NCI-H82 treated with DMSO at 0.1 percent for 48 hours (cell line): Measurements from ENCODE around the gene IMMP2L.

Source experiments
- DNase-seq: peaks from one replicate; lab custom pipeline; 2025; ENCODE audit not compliant: unreplicated experiment; lab: John Stamatoyannopoulos, UW

Gene IMMP2L

DNA sequence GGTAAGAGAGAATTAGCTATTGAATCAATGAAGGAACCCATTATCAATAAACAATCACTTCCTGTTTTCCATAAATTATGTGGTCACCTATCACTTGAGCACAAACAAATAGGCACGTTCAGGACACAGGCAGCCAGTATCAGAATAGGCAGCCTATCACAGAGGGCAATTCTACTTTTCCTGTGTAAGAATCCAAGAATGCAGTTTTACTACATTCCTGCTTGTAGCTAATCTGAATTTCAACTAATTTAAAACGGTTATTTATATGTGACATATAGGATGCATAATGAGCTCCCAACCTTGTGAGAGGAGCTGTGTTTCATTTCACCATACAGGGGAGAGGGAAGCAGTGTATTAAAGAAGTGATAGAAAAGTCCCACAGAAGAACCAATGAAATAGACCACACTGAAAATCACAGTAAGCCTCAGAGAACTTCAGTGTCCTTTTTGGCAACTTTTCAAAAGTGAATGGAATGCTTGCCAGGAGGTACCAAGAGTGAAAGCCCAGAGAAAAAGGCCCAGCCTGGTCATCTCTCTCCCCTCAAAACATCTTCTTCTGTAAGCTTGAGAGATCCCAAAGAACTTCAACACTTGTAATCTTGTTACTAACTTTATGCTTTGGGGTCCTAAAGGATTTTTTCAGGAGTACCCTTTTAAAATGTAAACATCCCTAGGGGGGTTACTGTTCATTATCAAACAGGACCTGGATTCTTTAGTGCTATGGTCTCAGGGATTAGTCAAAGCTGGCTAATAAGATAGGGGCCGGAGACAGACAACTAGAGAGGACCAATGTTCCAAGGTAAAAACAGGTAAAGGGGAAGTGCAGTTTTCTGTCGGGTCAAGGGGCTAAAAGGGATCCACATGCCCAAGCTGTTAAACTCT, 1.3 kb downstream of the IMMP2L start:
- DNase-seq = peak; percentile 55

DNA sequence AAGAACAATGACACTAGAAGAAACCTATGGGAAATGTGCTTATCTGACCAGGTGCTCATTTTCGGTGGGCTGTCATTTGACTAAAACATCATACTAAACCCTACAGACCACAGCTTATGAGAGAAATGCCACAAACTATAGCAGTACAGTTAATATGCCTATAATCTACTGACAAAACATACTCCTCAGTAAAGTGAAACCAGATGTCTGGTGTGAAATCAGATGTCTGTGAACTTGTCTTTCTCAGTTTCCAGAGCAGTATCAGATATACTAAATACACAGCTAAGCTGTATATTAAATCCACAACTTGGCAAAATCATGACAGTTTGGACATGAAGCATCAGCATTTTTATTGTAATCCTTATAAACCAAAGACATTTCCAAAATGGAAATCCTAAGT, 3.3 kb downstream of the IMMP2L start:
- DNase-seq = no peak

DNA sequence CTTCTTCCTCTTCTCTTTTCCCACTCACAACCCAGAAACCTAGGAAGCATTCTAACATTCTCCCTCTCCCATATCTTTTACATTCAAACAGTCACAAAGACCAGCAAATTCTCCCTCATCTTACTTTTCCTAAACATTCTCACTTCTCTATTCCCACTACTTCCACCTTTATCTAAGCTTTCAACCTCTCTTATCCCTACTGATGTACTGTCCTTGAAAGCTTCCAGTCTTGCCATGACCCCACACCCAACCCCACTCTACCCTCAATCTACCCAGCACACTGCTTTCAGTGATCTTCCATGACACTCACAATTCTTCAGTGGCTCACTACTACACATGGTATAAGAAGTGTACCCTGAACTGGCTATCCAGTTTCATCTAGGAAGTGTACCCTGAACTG, 5.3 kb downstream of the IMMP2L start:
- DNase-seq = no peak

DNA sequence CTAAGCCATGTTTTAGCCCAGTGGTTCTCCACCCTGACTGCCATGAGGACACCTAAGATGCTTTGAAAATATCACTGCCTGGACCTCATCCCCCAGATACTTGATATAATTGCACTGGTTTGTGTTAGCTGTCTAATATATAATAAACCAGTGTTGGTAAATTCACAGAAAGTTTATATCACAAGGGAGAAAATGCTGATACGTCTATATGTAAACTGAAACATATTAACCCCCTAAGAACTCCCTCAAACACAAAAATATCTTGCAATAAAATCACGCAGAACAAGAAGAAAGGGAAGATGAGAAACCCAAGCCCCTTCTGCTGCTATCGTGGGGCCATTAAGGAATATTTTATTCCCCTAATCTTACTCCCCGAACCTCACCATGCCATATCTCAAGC, 8.2 kb downstream of the IMMP2L start:
- no peak for DNase-seq

DNA sequence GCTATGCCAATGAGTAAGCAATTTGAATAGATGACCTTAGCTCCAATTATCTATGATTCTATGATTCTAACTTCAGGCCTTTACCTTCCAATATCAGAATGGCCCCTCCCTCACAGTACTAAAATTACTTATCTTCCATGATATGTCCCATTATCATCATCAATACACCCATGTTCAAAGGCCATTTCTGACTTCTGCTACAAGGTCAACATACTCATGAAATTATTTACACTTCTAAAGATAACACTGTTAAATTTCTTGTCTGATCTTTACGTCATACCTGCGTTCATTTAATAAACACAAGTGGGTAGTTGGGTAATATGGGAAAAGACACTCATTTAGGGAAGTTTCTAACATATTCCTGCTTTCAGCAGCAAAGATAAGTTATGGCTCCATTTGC, 21.2 kb downstream of the IMMP2L start:
- no peak for DNase-seq

DNA sequence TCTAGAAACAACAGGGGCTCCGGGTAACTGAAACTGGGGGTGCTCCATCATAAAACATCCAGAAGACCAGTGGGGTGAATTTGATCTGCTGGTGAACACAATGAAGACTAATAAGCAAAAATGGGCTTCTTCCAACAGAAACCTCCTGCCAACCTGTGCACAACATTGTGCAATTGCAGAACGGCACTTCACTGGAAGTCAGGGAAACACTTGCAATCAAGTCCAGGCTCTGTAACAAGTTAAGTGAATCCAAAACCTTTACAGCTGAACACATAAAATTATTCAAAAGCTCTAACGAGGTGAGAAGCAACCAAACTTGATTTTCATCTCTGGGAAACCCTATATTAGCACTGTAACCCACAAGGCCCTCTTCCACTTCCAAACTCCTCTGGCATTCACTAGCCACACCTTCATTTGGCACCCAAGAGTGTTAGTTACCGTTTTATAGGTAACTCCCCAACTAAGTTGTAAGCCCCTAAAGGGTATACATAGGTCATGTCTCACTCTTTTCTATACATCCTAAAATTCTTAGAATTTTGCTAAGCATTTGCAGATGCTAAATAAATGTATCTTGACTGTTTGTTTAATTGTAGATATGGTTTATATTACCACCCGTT, 22.0 kb downstream of the IMMP2L start:
- no peak for DNase-seq

DNA sequence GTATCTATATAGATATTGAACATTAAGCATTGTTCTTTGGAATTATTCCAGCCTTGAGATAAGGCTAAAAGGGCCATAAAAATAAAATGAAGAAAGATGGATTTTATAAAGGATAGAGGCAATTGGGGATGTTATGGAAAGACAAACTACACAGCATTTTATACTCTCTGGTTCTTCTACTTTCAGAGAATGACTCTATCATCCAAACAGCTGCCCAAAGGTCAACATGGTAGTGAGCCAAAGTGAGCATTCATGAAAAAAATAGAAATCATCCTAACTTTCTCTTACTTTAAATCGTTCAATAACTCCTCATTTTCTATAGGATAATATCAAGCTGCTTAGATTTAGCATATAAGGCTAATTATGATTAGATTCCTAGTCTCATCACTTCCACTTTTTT, 25.2 kb downstream of the IMMP2L start:
- DNase-seq = no peak

DNA sequence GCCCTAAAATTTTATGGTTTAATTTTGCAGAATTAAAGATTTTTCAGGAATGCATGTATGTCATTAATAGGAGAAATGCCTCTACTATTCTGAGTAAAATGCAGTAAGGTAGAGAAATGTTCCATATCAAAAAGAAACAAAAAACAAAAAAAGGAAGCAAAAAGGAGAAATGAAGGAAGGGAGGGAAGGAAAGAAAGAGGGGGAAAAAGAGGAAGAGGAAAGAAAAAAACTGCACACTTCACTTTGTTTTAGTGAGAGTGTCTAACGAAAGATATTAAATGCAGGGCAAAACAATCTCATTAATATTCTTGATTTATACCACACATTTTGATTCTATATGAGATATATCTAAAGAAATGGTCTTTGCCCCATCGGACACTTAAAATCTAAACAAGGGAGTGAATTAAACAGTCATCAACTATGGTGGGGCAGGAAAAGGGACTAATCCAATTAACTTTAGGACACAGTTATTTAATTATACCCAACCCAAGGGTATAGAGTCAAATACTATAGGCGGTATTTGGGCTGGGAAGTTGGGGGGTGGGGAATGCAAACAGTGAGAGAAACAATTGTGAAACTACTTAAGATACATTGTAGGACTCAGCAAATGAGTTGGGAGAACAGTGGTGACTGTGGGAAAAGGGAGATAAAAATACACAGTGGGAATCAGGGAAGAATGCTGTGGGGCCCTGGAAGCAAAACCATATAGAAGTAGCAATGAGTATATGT, 27.0 kb downstream of the IMMP2L start:
- DNase-seq = peak; percentile 55

DNA sequence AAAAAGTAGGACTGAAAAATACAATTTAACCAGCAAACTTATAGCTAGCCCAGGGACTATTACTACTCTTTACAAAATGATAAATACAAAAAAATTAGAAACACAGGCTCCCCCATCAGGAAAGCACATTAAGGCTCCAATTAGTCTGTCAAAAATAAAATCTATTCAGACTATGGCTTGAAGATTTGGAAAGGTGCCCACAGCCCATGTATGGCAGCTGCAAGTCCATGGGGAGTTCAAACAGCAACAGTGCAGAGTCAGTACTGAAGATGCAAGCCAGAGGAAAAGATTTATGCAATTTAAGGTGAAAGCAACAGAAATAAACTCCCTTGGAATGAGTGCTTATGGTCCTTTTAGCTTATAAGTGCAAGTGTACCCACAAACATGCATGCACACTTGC, 29.7 kb downstream of the IMMP2L start:
- DNase-seq = peak; percentile 28

DNA sequence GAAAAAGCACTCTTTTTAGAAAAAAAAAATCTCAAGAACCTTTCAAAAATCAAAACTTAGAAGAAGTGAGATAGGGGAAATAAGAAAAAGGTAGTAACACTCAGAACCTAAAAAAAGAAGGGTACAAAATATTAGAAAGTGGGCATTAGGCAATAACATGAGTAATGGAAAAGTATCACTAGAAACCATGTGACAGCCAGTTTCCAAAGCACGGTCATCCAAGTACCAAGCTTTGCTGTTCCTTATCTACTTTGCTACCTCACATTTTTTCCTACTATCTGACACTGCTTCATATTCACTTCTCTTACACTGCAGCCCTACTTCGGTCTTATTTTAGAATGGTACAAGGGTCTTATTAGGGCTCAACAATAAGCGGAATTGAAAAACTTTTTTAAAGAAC, 30.3 kb downstream of the IMMP2L start:
- DNase-seq = no peak

DNA sequence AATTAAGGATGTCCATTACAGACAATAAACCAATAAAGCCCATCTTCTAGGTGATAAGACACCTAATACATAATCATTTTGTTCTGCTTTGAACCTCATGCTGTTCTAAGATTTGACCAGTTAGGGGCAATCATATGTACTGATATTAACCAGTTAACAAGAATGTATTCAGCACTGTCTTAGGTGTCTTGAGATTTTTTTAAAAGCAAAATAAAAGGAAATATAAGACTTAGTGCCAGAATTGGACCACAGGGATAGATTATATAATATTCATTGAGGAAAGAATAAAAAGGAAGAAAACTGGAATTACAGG, 32.0 kb downstream of the IMMP2L start:
- no peak for DNase-seq

DNA sequence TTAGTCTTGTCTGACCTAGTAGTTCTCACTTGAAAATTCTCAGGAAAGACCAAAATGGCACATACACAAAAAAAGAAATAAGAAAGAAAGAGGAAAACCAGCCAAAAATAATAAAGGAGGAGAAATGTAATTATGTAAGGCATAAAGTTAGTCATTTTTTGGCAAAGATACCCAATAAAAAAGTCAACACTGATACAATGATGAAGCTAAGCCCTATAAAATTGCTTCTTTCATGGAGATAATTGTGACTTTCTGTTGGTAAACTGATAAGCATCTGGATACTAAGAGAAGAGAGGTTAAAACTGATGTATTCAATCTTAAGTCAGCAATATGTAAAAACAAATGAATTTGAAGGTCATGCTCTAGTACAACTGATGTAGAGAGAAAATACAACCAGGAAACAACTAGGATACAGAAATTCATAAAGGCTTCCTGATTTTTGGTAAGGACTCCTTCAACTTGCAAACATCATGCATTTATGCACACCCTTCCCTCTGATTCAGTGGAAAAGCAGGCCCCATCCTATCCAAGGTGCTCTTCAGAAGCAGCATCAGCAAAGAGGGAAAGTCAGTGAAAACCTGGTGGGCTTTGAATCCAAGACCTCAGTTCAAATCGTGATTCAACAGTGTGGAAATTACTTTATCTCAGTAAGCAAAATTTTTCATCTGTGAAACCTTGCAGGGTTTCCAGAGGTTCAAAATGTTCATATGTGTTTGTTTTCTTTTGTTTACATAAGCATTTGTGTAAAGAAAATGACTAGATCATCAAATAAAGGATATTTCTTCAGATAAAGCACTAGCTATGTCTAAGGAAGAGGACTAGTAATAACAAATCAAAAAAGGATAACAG, 32.6 kb downstream of the IMMP2L start:
- no peak for DNase-seq

DNA sequence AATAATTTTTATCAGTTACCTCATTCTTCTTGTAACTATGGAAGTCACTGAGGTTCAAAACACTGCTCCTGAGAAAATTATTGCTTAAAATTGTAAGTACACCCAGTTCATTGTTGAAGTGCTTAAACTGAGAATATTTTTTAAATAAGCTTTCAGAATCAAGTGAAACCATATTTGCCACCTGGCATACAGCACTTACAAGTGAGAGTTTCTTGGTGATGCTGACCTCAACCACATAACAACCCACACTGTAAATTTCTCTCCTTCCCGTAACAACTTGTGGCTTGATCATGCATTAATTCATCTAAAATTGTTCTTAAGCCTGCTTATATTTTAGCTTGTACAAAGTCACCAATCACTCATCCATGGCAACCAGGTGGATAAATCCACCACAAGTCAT, 34.0 kb downstream of the IMMP2L start:
- DNase-seq = no peak

DNA sequence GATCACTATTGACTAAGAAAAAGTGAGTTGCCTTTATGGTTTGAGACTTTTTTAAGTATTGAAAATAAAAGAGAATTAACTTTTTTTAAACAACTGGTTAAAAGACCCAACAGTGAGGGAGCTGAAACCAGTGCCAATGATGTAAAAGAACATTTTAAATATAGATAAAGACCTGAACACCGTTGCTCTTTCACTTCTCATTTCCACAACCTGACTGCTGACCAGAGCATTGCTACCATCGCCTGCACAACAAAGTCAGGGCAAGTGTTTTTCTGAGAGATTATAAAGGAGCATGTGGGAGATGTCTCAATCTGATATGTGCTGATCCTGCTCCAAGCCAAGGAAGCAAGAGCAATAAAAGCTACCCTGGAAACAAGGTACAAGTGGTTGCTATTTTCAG, 34.7 kb downstream of the IMMP2L start:
- DNase-seq = no peak

DNA sequence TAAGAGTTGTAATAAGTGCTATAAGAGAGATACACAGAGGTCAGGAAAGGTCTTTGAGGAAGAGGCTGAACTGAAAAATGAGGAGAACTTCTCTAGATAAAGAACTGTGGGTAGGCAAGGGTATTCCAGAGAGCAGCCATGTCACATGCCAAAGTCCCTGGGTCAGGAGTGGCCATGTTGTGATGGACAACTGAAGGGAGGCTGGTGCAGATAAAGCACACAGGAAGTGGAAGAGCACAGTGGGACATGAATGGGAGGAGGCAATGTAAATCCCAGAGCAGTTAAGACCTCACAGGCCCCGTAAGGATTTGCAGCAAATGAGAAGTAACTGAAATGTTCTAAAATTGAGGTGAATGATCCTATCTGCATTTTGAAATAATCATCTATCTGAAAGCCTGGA, 37.2 kb downstream of the IMMP2L start:
- no peak for DNase-seq

DNA sequence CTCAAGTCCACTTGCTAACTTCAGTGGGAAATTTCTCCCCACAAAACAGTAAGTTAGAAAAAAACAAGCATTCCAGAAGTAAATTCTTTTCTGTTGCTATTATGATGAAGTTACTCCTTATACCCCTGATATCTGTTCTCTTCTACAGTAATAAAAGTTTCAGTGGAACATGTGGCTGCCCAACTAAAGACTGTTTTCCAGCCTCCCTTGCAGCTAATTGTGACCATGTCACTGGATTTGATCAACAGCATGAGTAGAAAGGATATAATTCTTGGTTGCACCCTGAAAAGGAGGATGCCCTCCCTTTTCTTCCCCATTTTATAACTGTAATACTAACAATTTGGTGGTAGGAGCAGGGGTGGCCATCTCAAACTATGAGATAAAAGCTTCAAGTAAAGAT, 40.6 kb downstream of the IMMP2L start:
- DNase-seq = no peak

DNA sequence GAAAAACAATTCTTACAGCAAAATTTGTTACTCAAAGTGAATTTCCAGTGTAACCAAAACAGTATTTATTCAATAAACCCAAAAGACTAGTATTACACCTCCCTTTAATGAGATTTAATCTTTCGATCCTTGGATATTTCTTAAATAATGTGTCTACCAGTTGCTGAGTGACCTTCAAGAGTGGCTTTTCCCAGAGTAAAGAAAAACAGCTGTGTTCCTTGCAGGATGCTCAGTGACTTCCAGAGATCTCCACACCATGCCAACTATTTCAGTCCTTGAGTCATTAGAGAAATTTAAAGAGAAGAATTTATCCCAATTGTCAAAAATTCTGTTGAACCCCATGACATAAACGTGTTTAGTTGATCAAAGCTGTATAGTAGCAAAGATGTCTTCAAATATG, 44.0 kb downstream of the IMMP2L start:
- DNase-seq = no peak

DNA sequence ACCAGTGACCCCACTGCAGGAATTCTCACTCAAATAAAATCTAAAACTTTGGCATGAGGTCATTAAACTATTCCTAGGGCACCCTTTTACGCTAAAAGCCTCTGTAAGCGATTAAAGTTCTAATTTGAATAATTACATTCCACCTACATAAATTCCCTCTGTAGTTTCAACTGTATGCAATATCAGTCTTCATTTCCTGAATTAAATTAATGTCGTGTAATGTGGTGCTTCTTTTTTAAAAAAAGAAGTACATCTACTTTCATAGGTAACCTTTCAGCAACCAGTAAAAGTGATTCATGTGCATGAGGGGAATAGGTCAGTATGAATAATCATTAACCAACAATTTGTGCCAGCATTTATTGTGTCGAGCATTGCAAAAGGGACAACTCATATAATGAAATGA, 44.7 kb downstream of the IMMP2L start:
- DNase-seq = no peak

DNA sequence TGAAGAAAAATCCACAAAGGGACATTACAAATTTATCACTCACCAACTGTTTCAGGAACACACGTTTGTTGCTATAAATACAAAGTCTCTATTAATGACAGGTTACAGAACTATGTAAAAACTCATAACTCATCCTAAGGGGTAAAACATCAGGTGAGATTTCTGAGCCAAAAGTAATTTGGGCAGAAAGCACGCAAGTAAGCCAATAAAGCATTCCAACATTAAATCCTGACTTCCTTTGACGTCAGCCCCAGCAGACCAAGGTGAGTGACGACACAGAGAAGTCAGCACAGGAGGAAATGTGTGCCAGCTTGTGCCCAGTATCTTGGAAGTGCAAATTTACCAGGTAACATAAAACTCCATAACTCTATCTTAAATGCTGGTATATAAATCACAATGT, 45.7 kb downstream of the IMMP2L start:
- DNase-seq = no peak

DNA sequence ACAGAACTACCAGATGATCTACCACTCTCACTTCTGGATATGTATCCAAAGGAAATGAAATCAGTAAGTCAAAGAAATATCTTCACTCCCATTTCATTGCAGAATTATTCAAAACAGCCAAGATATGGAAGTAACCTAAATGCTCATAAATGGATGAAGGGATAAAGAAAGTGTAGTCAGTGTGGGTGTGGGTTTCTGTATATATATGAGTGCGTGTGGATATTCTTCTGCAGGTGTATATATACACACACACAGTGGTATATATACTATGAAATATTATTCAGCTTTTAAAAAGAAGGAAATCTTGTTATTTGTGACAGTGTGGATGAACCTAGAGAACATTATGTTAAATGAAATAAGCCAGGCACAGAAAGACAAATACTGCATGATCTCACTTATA, 48.7 kb downstream of the IMMP2L start:
- DNase-seq = no peak

DNA sequence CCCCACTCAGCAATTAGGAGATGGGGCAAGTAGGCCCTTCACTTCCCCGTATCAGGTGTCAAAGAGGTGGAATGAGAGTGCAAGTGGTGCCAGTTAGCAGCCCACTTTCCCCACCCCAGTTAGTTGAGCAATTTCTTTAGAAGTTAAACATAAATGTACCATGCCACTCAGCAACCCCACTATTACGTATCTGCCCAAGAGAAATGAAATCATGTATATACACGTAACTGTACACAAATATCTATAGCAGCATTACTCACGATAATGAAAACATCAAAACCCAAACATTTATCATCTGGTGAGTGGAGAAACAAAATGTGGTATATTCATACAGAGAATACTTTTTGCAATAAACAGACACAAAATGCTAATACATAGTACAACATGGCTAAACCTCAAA, 50.4 kb downstream of the IMMP2L start:
- DNase-seq = no peak
